HG03457 (cell line): ENCODE measurements around the gene STK40.

Source experiments
- ATAC-seq: cut with Tn5 transposase; IDR thresholded peaks from one replicate; pipeline ENCODE4 v1.9.1; 2021; ENCODE audit warnings: moderate number of reproducible peaks; ENCODE audit not compliant: unreplicated experiment

STK40 gene

GRCh38 chr1:36377791-36378492 is 7.8 kb downstream of the STK40 start:
- no peak for ATAC-seq

- no peak for ATAC-seq
Observed at GRCh38 chr1:36372617-36373016, 13.1 kb downstream of the STK40 start.

GRCh38 chr1:36369061-36369861 is 16.5 kb downstream of the STK40 start:
- no peak for ATAC-seq

- no peak for ATAC-seq
Observed at GRCh38 chr1:36367798-36368197, 17.9 kb downstream of the STK40 start.

- no peak for ATAC-seq
Observed at GRCh38 chr1:36367066-36367465, 18.7 kb downstream of the STK40 start.

- no peak for ATAC-seq
Observed at GRCh38 chr1:36366091-36366661, 19.5 kb downstream of the STK40 start.

- ATAC-seq: no peak
Observed at GRCh38 chr1:36365381-36365780, 20.3 kb downstream of the STK40 start.

- no peak for ATAC-seq
Observed at GRCh38 chr1:36359911-36360550, 25.7 kb downstream of the STK40 start.

GRCh38 chr1:36359383-36359782 is 26.3 kb downstream of the STK40 start:
- ATAC-seq: no peak

- no peak for ATAC-seq
Observed at GRCh38 chr1:36358514-36359084, 27.1 kb downstream of the STK40 start.

GRCh38 chr1:36355811-36356210 is 29.9 kb downstream of the STK40 start:
- no peak for ATAC-seq

GRCh38 chr1:36354486-36354885 is 31.2 kb downstream of the STK40 start:
- ATAC-seq: no peak

GRCh38 chr1:36352910-36353878 is 32.5 kb downstream of the STK40 start:
- ATAC-seq: no peak

- no peak for ATAC-seq
Observed at GRCh38 chr1:36352125-36352909, 33.4 kb downstream of the STK40 start.

- ATAC-seq: no peak
Observed at GRCh38 chr1:36351227-36351977, 34.3 kb downstream of the STK40 start.

- ATAC-seq: no peak
Observed at GRCh38 chr1:36350659-36351226, 35.0 kb downstream of the STK40 start.

GRCh38 chr1:36349839-36350238 is 35.9 kb downstream of the STK40 start:
- no peak for ATAC-seq

GRCh38 chr1:36349241-36349671 is 36.5 kb downstream of the STK40 start:
- ATAC-seq: no peak
